Fibroblast of pulmonary artery (primary cell): Measurements from ENCODE around the gene LYRM9.

Experiments used
- DNase-seq: peaks from one replicate; pipeline ENCODE4 v3.0.0-alpha.2; 2010; ENCODE audit warnings: low read depth
- H3K4me3 ChIP-seq: replicated peaks from 2 replicates; pipeline ENCODE4 v1.5.1; 2011; ENCODE audit warnings: low read depth, mild to moderate bottlenecking, control low read depth, low read length, moderate library complexity
- TF ChIP-seq, protein P1 (sequence below): IDR thresholded peaks from 2 replicates; pipeline ENCODE4 v1.5.1; 2011; ENCODE audit warnings: mild to moderate bottlenecking, control low read depth, low read length, inconsistent platforms; ENCODE audit errors: missing control alignments

The LYRM9 gene

DNA sequence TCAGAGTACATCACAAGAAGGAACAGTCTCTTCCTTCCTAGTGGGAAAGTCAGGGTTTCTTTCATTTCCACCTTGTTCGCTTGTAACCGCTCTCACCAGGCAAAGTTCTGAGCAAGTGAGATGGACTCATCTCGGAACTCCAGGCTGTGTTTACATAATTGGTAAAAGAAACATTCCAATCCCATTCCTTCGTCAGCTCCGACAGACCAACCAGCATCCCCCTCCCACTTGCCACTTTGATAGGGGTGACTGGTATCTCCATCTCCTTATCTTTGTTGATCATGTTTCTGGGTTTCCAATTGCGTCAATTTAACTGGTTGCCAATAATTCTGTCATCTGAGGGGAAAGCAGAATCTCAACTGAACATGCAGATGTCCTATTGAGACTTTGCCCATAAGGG lies 36.8 kb upstream of the LYRM9 start:
- H3K4me3 ChIP-seq, result no peak overlapping the region
- TF ChIP-seq, protein P1, sequence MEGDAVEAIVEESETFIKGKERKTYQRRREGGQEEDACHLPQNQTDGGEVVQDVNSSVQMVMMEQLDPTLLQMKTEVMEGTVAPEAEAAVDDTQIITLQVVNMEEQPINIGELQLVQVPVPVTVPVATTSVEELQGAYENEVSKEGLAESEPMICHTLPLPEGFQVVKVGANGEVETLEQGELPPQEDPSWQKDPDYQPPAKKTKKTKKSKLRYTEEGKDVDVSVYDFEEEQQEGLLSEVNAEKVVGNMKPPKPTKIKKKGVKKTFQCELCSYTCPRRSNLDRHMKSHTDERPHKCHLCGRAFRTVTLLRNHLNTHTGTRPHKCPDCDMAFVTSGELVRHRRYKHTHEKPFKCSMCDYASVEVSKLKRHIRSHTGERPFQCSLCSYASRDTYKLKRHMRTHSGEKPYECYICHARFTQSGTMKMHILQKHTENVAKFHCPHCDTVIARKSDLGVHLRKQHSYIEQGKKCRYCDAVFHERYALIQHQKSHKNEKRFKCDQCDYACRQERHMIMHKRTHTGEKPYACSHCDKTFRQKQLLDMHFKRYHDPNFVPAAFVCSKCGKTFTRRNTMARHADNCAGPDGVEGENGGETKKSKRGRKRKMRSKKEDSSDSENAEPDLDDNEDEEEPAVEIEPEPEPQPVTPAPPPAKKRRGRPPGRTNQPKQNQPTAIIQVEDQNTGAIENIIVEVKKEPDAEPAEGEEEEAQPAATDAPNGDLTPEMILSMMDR, result no peak
- peak; percentile 11 for DNase-seq

DNA sequence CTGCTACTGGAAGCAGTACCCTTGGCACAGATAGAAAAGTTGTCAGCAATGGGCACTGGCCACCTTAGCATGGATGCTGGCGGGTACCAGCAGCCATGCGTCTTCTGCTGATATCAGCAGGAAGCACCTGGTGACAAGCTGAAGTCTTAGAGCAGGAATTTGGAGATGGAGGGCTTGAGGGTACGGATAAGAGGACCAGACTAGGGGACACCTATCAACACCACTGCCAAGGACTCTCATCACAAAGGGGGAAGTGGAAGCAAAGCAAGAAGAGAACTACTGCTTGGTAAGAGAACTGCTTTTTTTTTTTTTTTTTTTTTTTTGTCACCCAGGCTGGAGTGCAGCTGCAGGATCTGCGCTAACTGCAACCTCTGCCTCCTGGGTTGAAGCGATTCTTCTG lies 35.4 kb upstream of the LYRM9 start:
- no peak overlapping the region for H3K4me3 ChIP-seq
- no peak for DNase-seq
- TF ChIP-seq, protein P1, result no peak

DNA sequence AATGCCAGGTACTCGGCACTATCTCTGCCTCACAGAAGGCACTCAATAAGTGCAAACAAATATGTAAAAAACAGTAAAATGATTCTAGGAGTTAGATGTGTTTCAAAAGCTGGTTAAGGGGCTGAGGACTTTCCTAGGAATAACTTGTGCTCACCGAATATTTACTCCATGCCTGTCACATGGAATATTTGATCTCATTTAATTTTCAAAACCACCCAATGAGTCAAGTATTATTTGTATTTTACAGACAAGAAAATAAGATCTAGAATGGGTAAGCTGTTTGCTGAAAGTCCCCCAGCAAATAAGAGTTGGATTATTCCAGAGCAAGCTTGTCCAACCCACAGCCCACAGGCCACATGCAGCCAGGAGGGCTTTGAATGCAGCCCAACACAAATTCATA lies 34.6 kb upstream of the LYRM9 start:
- no peak overlapping the region for H3K4me3 ChIP-seq
- DNase-seq, result no peak
- TF ChIP-seq, protein P1, result no peak

DNA sequence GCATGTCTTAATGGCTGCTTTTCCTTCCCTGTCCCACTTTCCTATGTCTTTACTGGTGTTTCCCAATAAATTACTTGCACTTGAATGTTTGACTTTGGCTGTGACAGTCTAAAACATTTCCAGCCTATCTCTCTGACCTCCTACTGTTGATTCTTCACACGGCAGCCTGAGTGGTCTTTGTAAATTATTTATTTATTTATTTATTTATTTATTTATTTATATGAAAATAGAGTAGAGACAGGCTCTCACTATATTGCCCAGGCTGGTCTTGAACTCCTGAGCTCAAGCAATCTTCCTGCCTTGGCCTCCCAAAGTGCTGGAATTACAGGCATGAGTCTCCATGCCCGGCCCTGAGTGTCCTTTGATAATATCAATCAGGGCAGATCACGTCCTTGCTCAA lies 28.4 kb upstream of the LYRM9 start:
- no peak overlapping the region for H3K4me3 ChIP-seq
- DNase-seq, result no peak
- TF ChIP-seq, protein P1, result no peak

DNA sequence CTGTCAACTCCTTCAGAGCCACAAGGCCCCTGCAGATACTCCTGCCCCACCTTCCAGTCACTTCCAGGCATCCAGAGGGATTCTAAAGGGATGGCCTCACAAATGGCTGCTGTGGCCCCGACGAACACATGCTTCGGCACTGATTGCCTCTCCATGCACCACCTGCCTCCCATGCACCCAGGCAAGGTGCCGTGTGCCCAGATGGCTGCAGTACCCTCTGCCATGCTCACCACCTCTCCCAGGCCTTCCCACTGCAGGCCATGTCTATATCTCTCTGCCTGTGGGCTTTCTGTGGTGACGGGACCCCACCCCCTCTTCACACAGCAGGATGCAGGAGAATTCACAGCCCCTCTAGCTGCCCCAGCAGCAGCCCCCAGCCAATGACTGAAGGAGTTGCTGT lies 27.9 kb upstream of the LYRM9 start:
- DNase-seq, result no peak
- no peak overlapping the region for H3K4me3 ChIP-seq
- TF ChIP-seq, protein P1, result no peak

DNA sequence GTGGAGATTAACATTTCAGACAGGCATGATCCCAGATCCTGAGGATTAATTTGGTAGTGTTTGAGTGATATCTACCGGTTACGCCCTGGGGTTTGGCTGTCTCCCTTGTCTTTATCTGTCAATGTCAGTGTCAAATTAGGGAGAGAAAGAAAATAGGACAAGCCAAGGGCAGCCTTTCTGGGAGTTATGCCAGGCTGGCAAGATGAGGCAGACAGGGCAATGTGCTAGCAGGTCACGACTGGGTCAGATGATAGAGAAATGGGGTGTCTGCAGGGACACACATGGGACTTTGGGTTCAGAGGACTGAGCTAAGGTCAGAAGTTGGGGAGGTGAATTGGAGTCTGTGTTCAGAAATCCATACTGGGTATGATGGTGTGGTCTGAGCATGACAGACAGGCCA lies 27.4 kb upstream of the LYRM9 start:
- TF ChIP-seq, protein P1, result no peak
- no peak for DNase-seq

DNA sequence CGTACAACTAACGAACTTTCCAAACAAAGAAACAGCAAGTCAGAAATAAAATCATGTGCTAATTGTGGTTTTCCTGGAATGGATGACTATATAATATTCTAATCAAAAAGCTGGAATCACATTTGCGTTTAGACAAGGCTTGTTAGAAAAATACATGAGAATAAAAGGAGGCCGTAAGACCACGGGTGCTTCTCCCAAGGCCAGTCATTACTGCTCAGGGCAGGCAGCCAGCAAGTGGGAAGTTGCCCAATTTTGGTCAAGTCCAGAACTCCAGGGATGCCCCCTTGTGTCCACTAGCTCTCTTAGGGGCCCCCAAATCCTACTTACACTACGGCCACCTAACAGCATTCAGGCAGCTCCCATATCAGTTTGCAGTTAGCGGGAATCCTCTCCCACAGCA lies 25.9 kb upstream of the LYRM9 start:
- peak; percentile 18 for DNase-seq
- H3K4me3 ChIP-seq, result no peak overlapping the region
- TF ChIP-seq, protein P1, result no peak

More for the DNA sequence above, 27.4 kb upstream of the LYRM9 start:
- no peak overlapping the region for H3K4me3 ChIP-seq
